ENCODE measurements around the gene CCL25.

- TF ChIP-seq POLR2AphosphoS5 (IDR thresholded peaks at IDR 0.05) (no peak), CTCF (IDR thresholded peaks at IDR 0.05; ENCODE audit: poor library complexity, severe bottlenecking) (no peak), SMC3 (conservative IDR thresholded peaks at IDR 0.05; ENCODE audit: poor library complexity) (no peak), TAF1 (IDR thresholded peaks at IDR 0.05; ENCODE audit: low read depth) (no peak)
Observed at GRCh38 chr19:8097198-8097597, 44.6 kb downstream of the CCL25 start.
